A549 treated with AZD9567 at 1 μM for 4 hours (cell line): ENCODE measurements around the gene PLXND1. TPM values are rescaled to one million over a fixed set of nuclear protein-coding genes. Genes with fewer than 3 reads are reported as not detected.

Experiments used
- total RNA-seq: library from RNA; stranded (reverse); fragments of 200-300 nt; extraction: Qiagen RNA extraction; gene quantifications from 5 replicates; pipeline ENCODE4 v1.2.3, GENCODE V29; 2022; ENCODE audit not compliant: insufficient read depth

Gene PLXND1, protein sequence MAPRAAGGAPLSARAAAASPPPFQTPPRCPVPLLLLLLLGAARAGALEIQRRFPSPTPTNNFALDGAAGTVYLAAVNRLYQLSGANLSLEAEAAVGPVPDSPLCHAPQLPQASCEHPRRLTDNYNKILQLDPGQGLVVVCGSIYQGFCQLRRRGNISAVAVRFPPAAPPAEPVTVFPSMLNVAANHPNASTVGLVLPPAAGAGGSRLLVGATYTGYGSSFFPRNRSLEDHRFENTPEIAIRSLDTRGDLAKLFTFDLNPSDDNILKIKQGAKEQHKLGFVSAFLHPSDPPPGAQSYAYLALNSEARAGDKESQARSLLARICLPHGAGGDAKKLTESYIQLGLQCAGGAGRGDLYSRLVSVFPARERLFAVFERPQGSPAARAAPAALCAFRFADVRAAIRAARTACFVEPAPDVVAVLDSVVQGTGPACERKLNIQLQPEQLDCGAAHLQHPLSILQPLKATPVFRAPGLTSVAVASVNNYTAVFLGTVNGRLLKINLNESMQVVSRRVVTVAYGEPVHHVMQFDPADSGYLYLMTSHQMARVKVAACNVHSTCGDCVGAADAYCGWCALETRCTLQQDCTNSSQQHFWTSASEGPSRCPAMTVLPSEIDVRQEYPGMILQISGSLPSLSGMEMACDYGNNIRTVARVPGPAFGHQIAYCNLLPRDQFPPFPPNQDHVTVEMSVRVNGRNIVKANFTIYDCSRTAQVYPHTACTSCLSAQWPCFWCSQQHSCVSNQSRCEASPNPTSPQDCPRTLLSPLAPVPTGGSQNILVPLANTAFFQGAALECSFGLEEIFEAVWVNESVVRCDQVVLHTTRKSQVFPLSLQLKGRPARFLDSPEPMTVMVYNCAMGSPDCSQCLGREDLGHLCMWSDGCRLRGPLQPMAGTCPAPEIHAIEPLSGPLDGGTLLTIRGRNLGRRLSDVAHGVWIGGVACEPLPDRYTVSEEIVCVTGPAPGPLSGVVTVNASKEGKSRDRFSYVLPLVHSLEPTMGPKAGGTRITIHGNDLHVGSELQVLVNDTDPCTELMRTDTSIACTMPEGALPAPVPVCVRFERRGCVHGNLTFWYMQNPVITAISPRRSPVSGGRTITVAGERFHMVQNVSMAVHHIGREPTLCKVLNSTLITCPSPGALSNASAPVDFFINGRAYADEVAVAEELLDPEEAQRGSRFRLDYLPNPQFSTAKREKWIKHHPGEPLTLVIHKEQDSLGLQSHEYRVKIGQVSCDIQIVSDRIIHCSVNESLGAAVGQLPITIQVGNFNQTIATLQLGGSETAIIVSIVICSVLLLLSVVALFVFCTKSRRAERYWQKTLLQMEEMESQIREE (N-terminal part only)
- 73.8 to 88.8 TPM (median 82.8 TPM) in 5 replicates for total RNA-seq

DNA sequence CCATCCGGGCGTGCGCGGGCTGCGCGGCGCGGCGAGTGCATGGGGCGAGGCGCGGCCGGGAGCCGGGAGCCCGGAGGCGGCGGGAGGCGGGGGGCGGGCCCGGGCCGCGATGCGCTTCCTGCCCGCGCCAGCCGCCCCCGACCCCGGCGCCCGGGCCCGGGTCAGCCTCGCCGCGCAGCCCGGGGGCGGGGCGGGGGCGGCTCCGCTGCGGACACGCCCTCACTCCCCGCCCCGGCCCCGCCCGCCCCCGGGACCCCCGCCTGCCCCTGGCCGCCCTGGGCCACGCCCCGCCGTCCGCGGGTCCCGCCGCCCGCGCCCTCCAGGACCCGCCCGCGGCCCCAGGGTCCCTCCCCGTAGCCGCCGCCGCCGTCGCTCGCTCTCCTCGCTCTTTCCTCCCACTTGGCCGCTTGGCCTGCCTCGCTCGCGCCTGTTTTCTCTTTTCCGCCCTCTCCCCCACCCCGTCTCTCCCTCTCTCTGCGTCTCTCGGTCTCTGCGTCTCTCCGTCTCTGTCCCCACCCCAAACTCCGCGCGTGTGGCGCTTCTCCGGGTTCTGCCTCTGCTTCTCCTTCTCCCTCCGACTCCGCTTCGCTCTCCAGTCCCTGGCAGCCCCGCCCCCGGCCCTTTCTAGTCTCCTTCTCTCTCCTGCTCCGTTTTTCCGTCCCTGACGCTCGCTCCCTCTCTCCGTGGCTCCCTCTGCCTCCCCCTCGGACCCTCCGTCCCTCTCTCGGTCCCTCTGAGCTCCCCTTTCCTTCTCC, at the start of gene PLXND1:
PLXND1 (minus strand) TSS at position 41 of the 755 bp plus-strand sequence; CDS start at position 4, 37 bp downstream.

DNA sequence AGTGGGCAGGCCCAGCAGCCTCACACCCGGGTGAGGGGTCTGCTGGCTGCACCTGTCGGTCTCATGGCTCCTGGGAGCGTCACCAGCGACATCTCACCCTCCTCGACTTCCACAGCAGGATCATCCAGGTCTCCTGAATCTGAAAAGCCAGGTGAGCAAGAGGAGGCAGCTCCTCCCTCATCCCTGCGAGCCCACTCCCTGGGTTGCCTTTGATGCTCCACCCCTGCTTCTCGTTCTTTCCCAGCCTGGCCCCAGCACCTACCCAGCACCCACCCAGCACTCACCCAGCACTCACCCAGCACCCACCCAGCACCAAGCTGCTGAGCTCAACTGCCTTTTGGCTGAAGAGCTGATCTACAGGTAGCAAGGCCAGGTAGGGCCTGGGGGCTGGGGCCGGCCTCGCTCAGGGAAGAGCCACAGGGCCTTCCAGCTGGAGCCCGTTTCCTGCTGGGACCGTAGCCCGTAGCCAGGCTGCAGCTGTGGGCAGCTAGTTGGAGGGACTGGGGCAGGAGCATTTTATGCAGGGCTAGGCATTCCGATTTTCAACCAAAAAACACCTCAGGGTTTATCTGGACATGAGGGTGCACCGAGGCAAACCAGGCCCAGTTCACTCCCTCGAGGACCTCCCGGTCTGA, 63.2 kb downstream of the PLXND1 start, which contains the start of gene H1-8:
H1-8 (plus strand) TSS at position 20 of the 635 bp plus-strand sequence; CDS start at position 64, 44 bp downstream.

DNA sequence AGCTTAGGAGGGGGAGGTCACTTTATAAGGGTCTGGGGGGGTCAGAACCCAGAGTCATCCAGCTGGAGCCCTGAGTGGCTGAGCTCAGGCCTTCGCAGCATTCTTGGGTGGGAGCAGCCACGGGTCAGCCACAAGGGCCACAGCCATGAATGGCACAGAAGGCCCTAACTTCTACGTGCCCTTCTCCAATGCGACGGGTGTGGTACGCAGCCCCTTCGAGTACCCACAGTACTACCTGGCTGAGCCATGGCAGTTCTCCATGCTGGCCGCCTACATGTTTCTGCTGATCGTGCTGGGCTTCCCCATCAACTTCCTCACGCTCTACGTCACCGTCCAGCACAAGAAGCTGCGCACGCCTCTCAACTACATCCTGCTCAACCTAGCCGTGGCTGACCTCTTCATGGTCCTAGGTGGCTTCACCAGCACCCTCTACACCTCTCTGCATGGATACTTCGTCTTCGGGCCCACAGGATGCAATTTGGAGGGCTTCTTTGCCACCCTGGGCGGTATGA, 77.8 kb downstream of the PLXND1 start, which contains the start of gene RHO:
RHO (plus strand) TSS at position 51 of the 512 bp plus-strand sequence; CDS start at position 146, 95 bp downstream.

Other genes with a start within 250 kb of the PLXND1 start
- 0.44 to 0.79 TPM (median 0.62 TPM) in 4 of 5 replicates, not detected in the other for gene EFCAB12, start 178.0 kb downstream of the PLXND1 start, total RNA-seq
- 16.8 to 20.9 TPM (median 17.5 TPM) in 5 replicates for gene MBD4, start 166.7 kb downstream of the PLXND1 start, total RNA-seq
- 11.0 to 14.8 TPM (median 12.1 TPM) in 5 replicates for gene IFT122, start 166.5 kb downstream of the PLXND1 start, total RNA-seq
- gene RHO, start 78.0 kb downstream of the PLXND1 start, total RNA-seq, result not detected in 5 replicates
- gene H1-8, start 63.5 kb downstream of the PLXND1 start, total RNA-seq, result not detected in 5 replicates